Measurements from ENCODE around the gene POLE3. TPM values are rescaled to one million over a fixed set of nuclear protein-coding genes. Genes with fewer than 3 reads are reported as not detected.
"Not testable (repeated sequence)": the region's sequence is repeated elsewhere in the genome, so short reads cannot be mapped to it uniquely, and the experiment has no call there.

Gene POLE3
- total and polyA plus RNA-seq, 2 donors (not counting 3 experiments of a cell fraction or from before 2014, with no cell fraction given), result 53.8 to 68.6 TPM

DNA sequence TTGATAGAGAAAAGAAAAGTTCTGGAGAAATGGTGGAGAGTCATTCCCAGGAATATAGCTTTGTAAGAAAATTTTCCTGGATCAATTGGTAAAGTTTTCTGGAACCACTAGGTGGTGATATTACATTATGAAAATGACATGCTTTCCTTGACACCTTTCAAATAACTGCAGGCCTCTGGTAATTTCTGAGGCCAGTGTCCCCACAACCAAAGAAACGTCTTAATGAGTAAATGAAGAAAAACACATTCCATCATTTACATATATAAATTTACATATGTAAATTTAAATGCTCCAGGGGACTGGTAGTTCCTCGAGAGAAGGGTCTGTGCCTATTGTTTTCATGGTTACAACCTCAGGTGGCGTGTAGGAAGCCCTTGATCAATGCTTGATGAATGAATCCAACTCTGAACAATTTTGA, 35.9 kb upstream of the POLE3 start:
- intact Hi-C loops (cut with micrococcal nuclease) (loop anchor here (2.0 to 5.0 kb wide), 5 partner anchors 34 to 231 kb away; partner anchors contain the start of genes ALAD, C9orf43 and POLE3), dilution Hi-C loops (cut with MboI; ENCODE audit: extremely low pct_ligation_motif_present, low sequenced_read_pairs) (no loop called here)
- Histone ChIP-seq H4K20me1 (replicated peaks; ENCODE audit: control insufficient read depth, extremely low read depth, insufficient read depth, low read length) (no peaks in the 10 kb centered on the region), H3K4me2 (ENCODE audit: insufficient read depth, low read length) (no peak overlapping the region), H2AFZ (ENCODE audit: low read depth, low read length) (no peak overlapping the region), H3K4me1 (ENCODE audit: control insufficient read depth, extremely low read depth, insufficient read depth, low read length) (peaks cover 4% of the 10 kb centered on the region), H3K27ac (ENCODE audit: insufficient read depth, low read depth, low read length) (no peak overlapping the region), H3K4me3 (replicated peaks in 1 of 3; ENCODE audit: insufficient read depth in 1 of 3, low read depth in 1 of 3, low read length in 3 of 3) (no peak overlapping the region), H3K9me3 (replicated peaks; ENCODE audit: control insufficient read depth, insufficient read depth, low read length) (no peaks in the 10 kb centered on the region), H3K36me3 (ENCODE audit: control insufficient read depth in 2 of 2, extremely low read depth in 1 of 2, insufficient read depth in 2 of 2, low read length in 2 of 2) (no peaks in the 10 kb centered on the region), H3K27me3 (ENCODE audit: control insufficient read depth in 2 of 2, insufficient read depth in 2 of 2, low read length in 2 of 2) (no peaks in the 10 kb centered on the region), H3K9ac (replicated peaks; ENCODE audit: extremely low read depth, insufficient read depth, low read length) (no peak overlapping the region), H3K9me1 (replicated peaks; ENCODE audit: control insufficient read depth, extremely low read depth, insufficient read depth, low read length) (no peaks in the 10 kb centered on the region), H3K79me2 (ENCODE audit: control insufficient read depth, insufficient read depth, low read length) (no peaks in the 10 kb centered on the region)
- no peak for TF ChIP-seq FOS (IDR thresholded peaks at IDR 0.05; ENCODE audit: borderline replicate concordance, insufficient read depth, low read length)
- TF ChIP-seq, protein P1, sequence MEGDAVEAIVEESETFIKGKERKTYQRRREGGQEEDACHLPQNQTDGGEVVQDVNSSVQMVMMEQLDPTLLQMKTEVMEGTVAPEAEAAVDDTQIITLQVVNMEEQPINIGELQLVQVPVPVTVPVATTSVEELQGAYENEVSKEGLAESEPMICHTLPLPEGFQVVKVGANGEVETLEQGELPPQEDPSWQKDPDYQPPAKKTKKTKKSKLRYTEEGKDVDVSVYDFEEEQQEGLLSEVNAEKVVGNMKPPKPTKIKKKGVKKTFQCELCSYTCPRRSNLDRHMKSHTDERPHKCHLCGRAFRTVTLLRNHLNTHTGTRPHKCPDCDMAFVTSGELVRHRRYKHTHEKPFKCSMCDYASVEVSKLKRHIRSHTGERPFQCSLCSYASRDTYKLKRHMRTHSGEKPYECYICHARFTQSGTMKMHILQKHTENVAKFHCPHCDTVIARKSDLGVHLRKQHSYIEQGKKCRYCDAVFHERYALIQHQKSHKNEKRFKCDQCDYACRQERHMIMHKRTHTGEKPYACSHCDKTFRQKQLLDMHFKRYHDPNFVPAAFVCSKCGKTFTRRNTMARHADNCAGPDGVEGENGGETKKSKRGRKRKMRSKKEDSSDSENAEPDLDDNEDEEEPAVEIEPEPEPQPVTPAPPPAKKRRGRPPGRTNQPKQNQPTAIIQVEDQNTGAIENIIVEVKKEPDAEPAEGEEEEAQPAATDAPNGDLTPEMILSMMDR (IDR thresholded peaks at IDR 0.05; ENCODE audit: extremely low read depth in 1 of 2, insufficient read depth in 1 of 2, low read depth in 1 of 2, low read length in 2 of 2), result peak; percentile 28 to 35
- DNase-seq (ENCODE audit: low read depth, low spot score), result peak; percentile 79
- ChIA-PET POLR2A (interaction anchor here (0.8 to 1.2 kb wide), 3 partner anchors 9 to 68 kb away, joined by 3 to 5 read pairs (median 4); no protein-coding TSS in a partner anchor), CTCF (interaction anchor here (0.6 to 5.2 kb wide), 54 partner anchors 9 to 230 kb away, joined by 3 to 166 read pairs (median 6); partner anchors contain the start of genes ALAD, C9orf43, CDC26 and POLE3)
- FAIRE-seq, result peak; percentile 76
- BruUV-seq (replicated peaks), result no TSS peak

DNA sequence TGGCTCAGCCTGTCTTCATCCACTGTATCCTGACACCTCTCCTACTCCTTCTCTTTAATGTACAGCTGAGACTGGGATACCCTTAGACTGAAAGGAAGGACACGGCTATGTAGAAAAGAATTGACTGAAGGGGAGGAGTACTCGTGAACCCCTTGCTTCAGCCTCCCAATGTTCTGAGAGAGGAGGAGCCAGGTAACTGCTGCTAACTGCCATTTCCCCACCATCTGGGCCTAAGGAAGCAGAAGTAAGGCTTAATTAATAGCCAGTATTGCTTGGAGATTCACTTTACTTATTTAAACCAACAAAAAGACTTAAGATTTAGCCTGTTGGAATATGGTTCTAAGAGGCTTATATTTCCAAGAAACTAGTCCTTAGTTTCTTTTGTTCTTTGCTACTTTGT, 34.3 kb upstream of the POLE3 start:
- Histone ChIP-seq H3K9me3 (replicated peaks; ENCODE audit: control insufficient read depth, insufficient read depth, low read length) (no peaks in the 10 kb centered on the region), H3K4me3 (replicated peaks in 1 of 3; ENCODE audit: insufficient read depth in 1 of 3, low read depth in 1 of 3, low read length in 3 of 3) (no peak overlapping the region), H3K27ac (ENCODE audit: insufficient read depth, low read depth, low read length) (no peak overlapping the region), H3K9me1 (replicated peaks; ENCODE audit: control insufficient read depth, extremely low read depth, insufficient read depth, low read length) (no peaks in the 10 kb centered on the region), H3K4me2 (ENCODE audit: insufficient read depth, low read length) (no peak overlapping the region), H3K27me3 (ENCODE audit: control insufficient read depth in 2 of 2, insufficient read depth in 2 of 2, low read length in 2 of 2) (no peaks in the 10 kb centered on the region), H3K79me2 (ENCODE audit: control insufficient read depth, insufficient read depth, low read length) (no peaks in the 10 kb centered on the region), H3K36me3 (ENCODE audit: control insufficient read depth in 2 of 2, extremely low read depth in 1 of 2, insufficient read depth in 2 of 2, low read length in 2 of 2) (no peaks in the 10 kb centered on the region), H4K20me1 (replicated peaks; ENCODE audit: control insufficient read depth, extremely low read depth, insufficient read depth, low read length) (no peaks in the 10 kb centered on the region), H3K4me1 (ENCODE audit: control insufficient read depth, extremely low read depth, insufficient read depth, low read length) (peaks cover 4% of the 10 kb centered on the region), H3K9ac (replicated peaks; ENCODE audit: extremely low read depth, insufficient read depth, low read length) (no peak overlapping the region), H2AFZ (ENCODE audit: low read depth, low read length) (no peak overlapping the region)
- intact Hi-C loops (cut with micrococcal nuclease), result loop anchor here (5.0 kb wide), 2 partner anchors 32 to 233 kb away; partner anchors contain the start of genes C9orf43 and POLE3
- TF ChIP-seq, protein P1 (IDR thresholded peaks at IDR 0.05; ENCODE audit: extremely low read depth in 1 of 2, insufficient read depth in 1 of 2, low read depth in 1 of 2, low read length in 2 of 2), result no peak
- POLR2A ChIA-PET, result no interaction called here
- dilution Hi-C loops (cut with MboI; ENCODE audit: extremely low pct_ligation_motif_present, low sequenced_read_pairs), result no loop called here
- FAIRE-seq, result no peak
- BruUV-seq (replicated peaks), result no TSS peak
- CTCF ChIA-PET, result interaction anchor here (2.1 to 5.2 kb wide), 7 partner anchors 11 to 212 kb away, joined by 9 to 166 read pairs (median 31); partner anchors contain the start of gene ALAD
- DNase-seq (ENCODE audit: low read depth, low spot score), result no peak

DNA sequence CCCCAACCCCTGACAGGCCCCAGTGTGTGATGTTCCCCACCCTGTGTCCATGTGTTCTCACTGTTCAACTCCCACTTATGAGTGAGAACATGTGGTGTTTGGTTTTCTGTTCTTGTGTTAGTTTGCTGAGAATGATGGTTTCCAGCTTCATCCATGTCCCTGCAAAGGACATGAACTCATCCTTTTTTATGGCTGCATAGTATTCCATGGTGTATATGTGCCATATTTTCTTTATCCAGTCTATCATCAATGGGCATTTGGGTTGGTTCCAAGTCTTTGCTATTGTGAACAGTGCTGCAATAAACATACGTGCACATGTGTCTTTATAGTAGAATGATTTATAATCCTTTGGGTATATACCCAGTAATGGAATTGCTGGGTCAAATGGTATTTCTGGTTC, 27.2 kb upstream of the POLE3 start:
- dilution Hi-C loops (cut with MboI; ENCODE audit: extremely low pct_ligation_motif_present, low sequenced_read_pairs); H3K36me3 ChIP-seq (ENCODE audit: control insufficient read depth in 2 of 2, extremely low read depth in 1 of 2, insufficient read depth in 2 of 2, low read length in 2 of 2); H3K4me2 ChIP-seq (ENCODE audit: insufficient read depth, low read length); H3K79me2 ChIP-seq (ENCODE audit: control insufficient read depth, insufficient read depth, low read length); H3K4me3 ChIP-seq (replicated peaks in 1 of 3; ENCODE audit: insufficient read depth in 1 of 3, low read depth in 1 of 3, low read length in 3 of 3); H4K20me1 ChIP-seq (replicated peaks; ENCODE audit: control insufficient read depth, extremely low read depth, insufficient read depth, low read length); H3K27me3 ChIP-seq (ENCODE audit: control insufficient read depth in 2 of 2, insufficient read depth in 2 of 2, low read length in 2 of 2); H3K4me1 ChIP-seq (ENCODE audit: control insufficient read depth, extremely low read depth, insufficient read depth, low read length); BruUV-seq (replicated peaks); POLR2A ChIA-PET; H2AFZ ChIP-seq (ENCODE audit: low read depth, low read length); DNase-seq (ENCODE audit: low read depth, low spot score); H3K9me1 ChIP-seq (replicated peaks; ENCODE audit: control insufficient read depth, extremely low read depth, insufficient read depth, low read length); H3K27ac ChIP-seq (ENCODE audit: insufficient read depth, low read depth, low read length); intact Hi-C loops (cut with micrococcal nuclease); H3K9ac ChIP-seq (replicated peaks; ENCODE audit: extremely low read depth, insufficient read depth, low read length); H3K9me3 ChIP-seq (replicated peaks; ENCODE audit: control insufficient read depth, insufficient read depth, low read length); CTCF ChIA-PET; FAIRE-seq: not testable (repeated sequence)
